Astrocyte of the spinal cord (primary cell): ENCODE results near the gene UNC13C.

Experiments
- DNase-seq: peaks from one replicate; pipeline ENCODE4 v3.0.0; 2011; ENCODE audit warnings: low read depth, low spot score
- H3K4me3 ChIP-seq: 2 replicates; pipeline ENCODE4 v1.5.1; 2011; ENCODE audit warnings: low read depth, mild to moderate bottlenecking, low read length, moderate library complexity
- CTCF ChIP-seq: IDR thresholded peaks from 2 replicates; pipeline ENCODE4 v1.5.1; 2012; ENCODE audit warnings: low read depth, mild to moderate bottlenecking, low read length, inconsistent platforms
- in situ Hi-C: cut with HindIII; loops from 2 replicates; pipeline ENCODE4 v1.10.0; 2017; ENCODE audit warnings: low sequenced_read_pairs

UNC13C gene

GRCh38 chr15:54119051-54119450, 140.8 kb downstream of the UNC13C start:
- in situ Hi-C loops: no loop called here
- no peak for DNase-seq
- H3K4me3 ChIP-seq: no peak overlapping the region
- TF ChIP-seq CTCF: no peak

- DNase-seq: no peak
- in situ Hi-C loops: no loop called here
- H3K4me3 ChIP-seq: no peak overlapping the region
- TF ChIP-seq CTCF: no peak
Observed at GRCh38 chr15:54120949-54121463, 142.8 kb downstream of the UNC13C start.

GRCh38 chr15:54127574-54127973, 149.3 kb downstream of the UNC13C start:
- in situ Hi-C loops: no loop called here

GRCh38 chr15:54131410-54131809, 153.2 kb downstream of the UNC13C start:
- no peak overlapping the region for H3K4me3 ChIP-seq
- in situ Hi-C loops: no loop called here
- DNase-seq: no peak
- no peak for TF ChIP-seq CTCF

More at GRCh38 chr15:54127574-54127973, 149.3 kb downstream of the UNC13C start:
- no peak for DNase-seq
- no peak overlapping the region for H3K4me3 ChIP-seq
- TF ChIP-seq CTCF: no peak

- no peak for DNase-seq
- TF ChIP-seq CTCF: no peak
- in situ Hi-C loops: no loop called here
- no peak overlapping the region for H3K4me3 ChIP-seq
Observed at GRCh38 chr15:54149115-54149531, 170.9 kb downstream of the UNC13C start.

GRCh38 chr15:54150255-54150654, 172.0 kb downstream of the UNC13C start:
- H3K4me3 ChIP-seq: no peak overlapping the region
- DNase-seq: no peak
- TF ChIP-seq CTCF: no peak
- in situ Hi-C loops: no loop called here

- DNase-seq: no peak
- H3K4me3 ChIP-seq: no peak overlapping the region
- no peak for TF ChIP-seq CTCF
- in situ Hi-C loops: no loop called here
Observed at GRCh38 chr15:54159012-54159411, 180.8 kb downstream of the UNC13C start.
